ENCODE data around the gene HMGB3.
"Not testable (repeated sequence)": the region's sequence is repeated elsewhere in the genome, so short reads cannot be mapped to it uniquely, and the experiment has no call there.

The HMGB3 gene

DNA sequence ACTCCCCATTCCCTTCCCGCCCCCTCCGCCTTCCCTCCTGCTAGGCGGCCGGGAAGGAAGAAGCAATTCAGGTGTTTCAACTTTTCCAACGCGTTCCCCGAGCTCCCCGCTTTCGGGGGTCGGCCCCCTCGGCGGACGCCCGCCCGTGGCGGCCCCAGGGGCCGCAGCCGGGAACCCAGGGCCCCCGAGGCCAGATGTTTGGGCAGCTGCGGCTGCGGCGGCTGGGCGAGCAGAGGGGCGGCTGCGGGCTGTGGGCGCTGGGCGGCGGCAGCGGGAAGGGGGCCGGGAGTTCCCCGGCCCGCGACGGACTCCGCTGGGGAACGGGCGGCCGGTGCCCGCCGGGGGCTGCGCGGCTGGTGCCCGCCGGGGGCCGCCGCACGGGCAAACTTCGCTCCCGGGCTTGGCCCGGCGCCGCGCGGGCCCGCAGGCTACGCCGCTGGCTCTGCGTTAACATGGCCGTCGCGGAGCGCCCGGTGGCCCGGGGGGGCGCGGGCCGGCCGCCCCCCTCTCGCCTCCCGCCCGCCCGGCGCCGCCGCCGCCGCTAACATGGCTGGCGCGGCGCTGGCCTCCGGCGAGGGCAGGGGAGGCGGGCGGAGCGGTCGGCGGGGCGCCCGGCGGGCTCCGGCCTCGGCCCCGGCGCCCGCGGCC, 510 bp downstream of the HMGB3 start:
- peak overlapping the region; percentile 46 to 58; a peak in 3 of 4 replicates for H3K4me3 ChIP-seq (ENCODE audit: low read depth in 1 of 2, low read length in 2 of 2)
- peak overlapping the region; percentile 80 for H3K9ac ChIP-seq (ENCODE audit: low read depth, low read length)
- peaks cover 29% of the 10 kb centered on the region for H3K36me3 ChIP-seq (ENCODE audit: insufficient read depth, low read length)
- no peaks in the 10 kb centered on the region for H3K27me3 ChIP-seq (ENCODE audit: insufficient read depth, low read length, poor library complexity)
- DNase-seq (no peak), ATAC-seq (ENCODE audit: insufficient read depth, low read depth) (no peak)
- H3K9me3 ChIP-seq (ENCODE audit: insufficient read depth, low read length, severe bottlenecking) = no peaks in the 10 kb centered on the region
- H3K27ac ChIP-seq (ENCODE audit: low read length) = peak overlapping the region; percentile 63
- H2AFZ ChIP-seq (ENCODE audit: low read depth, low read length) = peak overlapping the region; percentile 52
- peaks cover 12% of the 10 kb centered on the region for H3K79me2 ChIP-seq (ENCODE audit: insufficient read depth, low read length)
- 0 out of 2 replicates have a peak, but pooled peaks cover 13% of the 10 kb centered on the region for H4K20me1 ChIP-seq (ENCODE audit: insufficient read depth, low read length)
- H3K4me1 ChIP-seq (ENCODE audit: insufficient read depth, low read length) = peaks cover 15% of the 10 kb centered on the region
- H3K4me2 ChIP-seq (ENCODE audit: insufficient read depth, low read length) = peak overlapping the region; percentile 44
- TF ChIP-seq EZH2 (IDR thresholded peaks at IDR 0.05; ENCODE audit: borderline replicate concordance, low read depth, low read length, severe bottlenecking) = no peak
- TF ChIP-seq, protein P1, sequence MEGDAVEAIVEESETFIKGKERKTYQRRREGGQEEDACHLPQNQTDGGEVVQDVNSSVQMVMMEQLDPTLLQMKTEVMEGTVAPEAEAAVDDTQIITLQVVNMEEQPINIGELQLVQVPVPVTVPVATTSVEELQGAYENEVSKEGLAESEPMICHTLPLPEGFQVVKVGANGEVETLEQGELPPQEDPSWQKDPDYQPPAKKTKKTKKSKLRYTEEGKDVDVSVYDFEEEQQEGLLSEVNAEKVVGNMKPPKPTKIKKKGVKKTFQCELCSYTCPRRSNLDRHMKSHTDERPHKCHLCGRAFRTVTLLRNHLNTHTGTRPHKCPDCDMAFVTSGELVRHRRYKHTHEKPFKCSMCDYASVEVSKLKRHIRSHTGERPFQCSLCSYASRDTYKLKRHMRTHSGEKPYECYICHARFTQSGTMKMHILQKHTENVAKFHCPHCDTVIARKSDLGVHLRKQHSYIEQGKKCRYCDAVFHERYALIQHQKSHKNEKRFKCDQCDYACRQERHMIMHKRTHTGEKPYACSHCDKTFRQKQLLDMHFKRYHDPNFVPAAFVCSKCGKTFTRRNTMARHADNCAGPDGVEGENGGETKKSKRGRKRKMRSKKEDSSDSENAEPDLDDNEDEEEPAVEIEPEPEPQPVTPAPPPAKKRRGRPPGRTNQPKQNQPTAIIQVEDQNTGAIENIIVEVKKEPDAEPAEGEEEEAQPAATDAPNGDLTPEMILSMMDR (IDR thresholded peaks at IDR 0.05; ENCODE audit: borderline replicate concordance, extremely low read depth, low read length, poor library complexity, severe bottlenecking) = no peak

DNA sequence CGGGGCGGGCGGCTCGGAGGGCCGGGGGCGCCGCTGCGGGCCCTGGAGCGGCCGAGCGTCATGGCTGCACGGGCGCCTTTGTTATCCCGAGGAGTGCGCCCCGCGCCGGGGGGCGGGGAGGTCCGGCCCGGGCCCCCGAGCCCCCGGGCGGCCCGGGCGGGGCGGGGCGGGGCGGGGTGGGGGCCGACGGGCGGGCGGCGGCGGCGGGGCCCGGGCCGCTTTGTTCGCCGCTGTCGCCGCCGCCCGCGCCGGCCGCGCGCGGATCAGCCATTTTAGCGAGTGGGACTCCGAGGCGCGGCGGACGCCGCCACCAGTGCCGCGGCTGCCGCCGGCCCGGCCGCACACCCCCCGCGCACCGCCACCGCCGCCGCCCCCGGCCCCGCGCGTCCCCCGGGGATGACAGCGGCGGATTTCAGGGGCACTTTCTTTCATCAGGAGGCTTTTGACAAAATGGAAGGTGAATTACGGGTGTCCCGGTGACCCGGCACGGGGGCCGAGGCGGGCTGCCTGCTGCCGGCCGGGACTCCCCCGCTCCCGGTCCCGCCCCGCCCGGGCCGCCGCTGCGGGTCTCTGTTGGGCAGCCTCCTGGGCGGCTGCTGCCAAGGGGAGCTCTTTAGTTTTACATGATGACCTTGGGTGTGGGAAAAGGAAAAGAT, 1.2 kb downstream of the HMGB3 start:
- Histone ChIP-seq H3K27ac (ENCODE audit: low read length) (peak overlapping the region; percentile 54), H3K9me3 (ENCODE audit: insufficient read depth, low read length, severe bottlenecking) (no peaks in the 10 kb centered on the region), H3K36me3 (ENCODE audit: insufficient read depth, low read length) (peaks cover 29% of the 10 kb centered on the region), H3K27me3 (ENCODE audit: insufficient read depth, low read length, poor library complexity) (no peaks in the 10 kb centered on the region), H3K4me2 (ENCODE audit: insufficient read depth, low read length) (peak overlapping the region; percentile 83), H2AFZ (ENCODE audit: low read depth, low read length) (no peak overlapping the region), H3K79me2 (ENCODE audit: insufficient read depth, low read length) (peaks cover 12% of the 10 kb centered on the region), H3K9ac (ENCODE audit: low read depth, low read length) (peak overlapping the region; percentile 64), H4K20me1 (ENCODE audit: insufficient read depth, low read length) (peaks cover 13% of the 10 kb centered on the region; the same call in 1 of the 2 replicates), H3K4me1 (ENCODE audit: insufficient read depth, low read length) (peaks cover 15% of the 10 kb centered on the region), H3K4me3 (ENCODE audit: low read depth in 1 of 2, low read length in 2 of 2) (peak overlapping the region; percentile 54 to 65; a peak in 3 of 4 replicates)
- TF ChIP-seq EZH2 (IDR thresholded peaks at IDR 0.05; ENCODE audit: borderline replicate concordance, low read depth, low read length, severe bottlenecking) = no peak
- TF ChIP-seq, protein P1 (IDR thresholded peaks at IDR 0.05; ENCODE audit: borderline replicate concordance, extremely low read depth, low read length, poor library complexity, severe bottlenecking) = no peak
- ATAC-seq (ENCODE audit: insufficient read depth, low read depth) (no peak), DNase-seq (peak; percentile 24)

DNA sequence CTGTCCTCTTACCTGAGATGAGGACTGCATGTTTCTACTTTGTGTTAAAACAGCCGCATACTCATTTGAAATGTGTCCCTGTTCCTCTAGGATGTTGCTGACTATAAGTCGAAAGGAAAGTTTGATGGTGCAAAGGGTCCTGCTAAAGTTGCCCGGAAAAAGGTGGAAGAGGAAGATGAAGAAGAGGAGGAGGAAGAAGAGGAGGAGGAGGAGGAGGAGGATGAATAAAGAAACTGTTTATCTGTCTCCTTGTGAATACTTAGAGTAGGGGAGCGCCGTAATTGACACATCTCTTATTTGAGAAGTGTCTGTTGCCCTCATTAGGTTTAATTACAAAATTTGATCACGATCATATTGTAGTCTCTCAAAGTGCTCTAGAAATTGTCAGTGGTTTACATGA, 4.6 kb downstream of the HMGB3 start:
- H3K4me3 ChIP-seq (ENCODE audit: low read depth in 1 of 2, low read length in 2 of 2); H3K4me2 ChIP-seq (ENCODE audit: insufficient read depth, low read length); ATAC-seq (ENCODE audit: insufficient read depth, low read depth); DNase-seq; H3K27ac ChIP-seq (ENCODE audit: low read length); H3K9me3 ChIP-seq (ENCODE audit: insufficient read depth, low read length, severe bottlenecking); H3K27me3 ChIP-seq (ENCODE audit: insufficient read depth, low read length, poor library complexity); H3K9ac ChIP-seq (ENCODE audit: low read depth, low read length); H2AFZ ChIP-seq (ENCODE audit: low read depth, low read length): not testable (repeated sequence)
- Histone ChIP-seq H3K4me1 (ENCODE audit: insufficient read depth, low read length) (peaks cover 12% of the 10 kb centered on the region), H3K36me3 (ENCODE audit: insufficient read depth, low read length) (peaks cover 29% of the 10 kb centered on the region), H3K79me2 (ENCODE audit: insufficient read depth, low read length) (peaks cover 12% of the 10 kb centered on the region), H4K20me1 (ENCODE audit: insufficient read depth, low read length) (peaks cover 13% of the 10 kb centered on the region; the same call in 1 of the 2 replicates)

DNA sequence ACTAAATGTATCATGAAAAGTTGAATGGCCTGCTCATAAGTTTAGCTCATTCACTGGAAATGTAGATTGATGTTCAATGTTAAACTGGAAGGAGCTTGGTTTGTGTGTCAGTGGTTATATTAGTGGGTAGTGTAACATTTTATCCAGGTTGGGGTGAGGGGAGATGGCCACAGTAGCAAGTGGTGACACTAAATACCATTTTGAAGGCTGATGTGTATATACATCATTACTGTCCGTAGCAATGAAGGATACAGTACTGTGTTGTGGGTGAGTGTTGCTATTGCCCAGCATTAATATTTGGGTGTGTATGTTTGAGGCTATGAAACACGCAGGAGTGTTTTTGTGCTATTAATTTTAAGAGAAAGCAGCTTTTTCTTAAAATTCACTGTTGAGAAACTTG, 6.3 kb downstream of the HMGB3 start:
- no peak for DNase-seq
- Histone ChIP-seq H3K4me1 (ENCODE audit: insufficient read depth, low read length) (peaks cover 9% of the 10 kb centered on the region), H4K20me1 (ENCODE audit: insufficient read depth, low read length) (peaks cover 13% of the 10 kb centered on the region; the same call in 1 of the 2 replicates), H3K27me3 (ENCODE audit: insufficient read depth, low read length, poor library complexity) (no peaks in the 10 kb centered on the region), H3K4me3 (ENCODE audit: low read depth in 1 of 2, low read length in 2 of 2) (no peak overlapping the region), H3K4me2 (ENCODE audit: insufficient read depth, low read length) (no peak overlapping the region), H2AFZ (ENCODE audit: low read depth, low read length) (no peak overlapping the region), H3K9me3 (ENCODE audit: insufficient read depth, low read length, severe bottlenecking) (no peaks in the 10 kb centered on the region), H3K9ac (ENCODE audit: low read depth, low read length) (no peak overlapping the region), H3K36me3 (ENCODE audit: insufficient read depth, low read length) (peaks cover 29% of the 10 kb centered on the region), H3K79me2 (ENCODE audit: insufficient read depth, low read length) (peaks cover 11% of the 10 kb centered on the region), H3K27ac (ENCODE audit: low read length) (no peak overlapping the region)
- ATAC-seq (ENCODE audit: insufficient read depth, low read depth) = peak; percentile 44
- no peak for TF ChIP-seq EZH2 (IDR thresholded peaks at IDR 0.05; ENCODE audit: borderline replicate concordance, low read depth, low read length, severe bottlenecking)
- TF ChIP-seq, protein P1 (IDR thresholded peaks at IDR 0.05; ENCODE audit: borderline replicate concordance, extremely low read depth, low read length, poor library complexity, severe bottlenecking) = no peak

All from DND-41 (cell line).